Measurements from ENCODE around the gene CDKAL1. TPM values are rescaled to one million over a fixed set of nuclear protein-coding genes. Genes with fewer than 3 reads are reported as not detected.

Gene CDKAL1
- total RNA-seq, 1 experiment from 2014 or later: 13.8 TPM

DNA sequence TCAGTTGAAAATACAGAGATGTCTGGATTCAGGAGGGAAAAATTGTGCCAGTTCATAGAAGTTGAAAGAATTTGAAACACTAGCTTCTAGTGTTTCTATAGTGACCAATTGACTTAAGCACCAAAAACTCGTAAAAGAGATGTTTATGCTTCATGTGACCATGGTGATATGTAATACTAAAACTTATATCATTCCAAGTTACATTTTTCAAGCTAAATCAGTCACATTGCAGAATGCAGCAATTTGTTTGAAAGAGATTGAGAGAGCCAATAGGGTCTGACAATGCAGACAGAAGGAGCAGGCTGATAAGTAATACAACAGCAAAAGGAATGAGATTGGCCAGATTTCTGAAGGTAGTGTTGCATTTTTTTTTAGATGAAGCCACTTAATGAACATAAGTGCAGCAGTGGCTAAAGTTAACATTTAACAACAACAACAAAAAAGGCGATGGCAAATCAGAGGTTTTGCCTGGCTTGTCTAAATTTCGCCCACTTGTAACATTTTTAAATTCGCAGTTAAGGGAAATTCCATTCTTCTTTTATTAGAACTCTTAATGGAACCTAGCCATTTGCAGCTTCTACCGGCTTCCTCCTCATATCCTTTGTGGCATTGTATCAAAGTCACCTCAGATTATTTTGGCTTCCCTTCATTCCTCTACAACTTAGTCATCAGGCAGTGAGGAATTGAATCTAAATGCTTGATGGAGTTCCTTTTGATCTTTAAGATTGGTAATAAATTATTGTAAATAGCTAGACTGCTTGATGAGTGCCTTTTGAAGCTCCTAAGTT is 575.3 kb downstream of the CDKAL1 start:
- Histone ChIP-seq H3K4me3 (ENCODE audit: low read length) (peak overlapping the region; percentile 46), H3K36me3 (ENCODE audit: low read depth, low read length) (no peaks in the 10 kb centered on the region), H3K27me3 (ENCODE audit: low read length) (no peaks in the 10 kb centered on the region), H4K20me1 (ENCODE audit: low read length) (no peaks in the 10 kb centered on the region), H3K4me2 (ENCODE audit: low read length) (peak overlapping the region; percentile 78), H3K9me2 (replicated peaks; ENCODE audit: low read length) (no peaks in the 10 kb centered on the region), H3K79me2 (ENCODE audit: low read length) (no peaks in the 10 kb centered on the region), H3F3A (ENCODE audit: low read length, unreplicated experiment) (peaks cover 14% of the 10 kb centered on the region), H3K27ac (ENCODE audit: low read length) (peak overlapping the region; percentile 96), H2AFZ (ENCODE audit: low read length) (0 out of 2 replicates have a peak overlapping the region, but pooled peaks have one; percentile 6), H3K4me1 (ENCODE audit: insufficient read depth, low read length) (peaks cover 45% of the 10 kb centered on the region), H3K9ac (ENCODE audit: low read length) (peak overlapping the region; percentile 70), H3K9me3 (ENCODE audit: low read length) (no peaks in the 10 kb centered on the region)
- ChIA-PET CTCF (interaction anchor here (0.5 to 0.8 kb wide), 3 partner anchors 87 to 869 kb away, joined by 3 to 6 read pairs (median 3); no protein-coding TSS in a partner anchor), POLR2A (ENCODE audit: unreplicated experiment) (interaction anchor here (0.5 to 1.1 kb wide), 6 partner anchors 22 to 479 kb away, joined by 3 to 8 read pairs (median 3); no protein-coding TSS in a partner anchor)
- no peak for TF ChIP-seq EZH2 (IDR thresholded peaks at IDR 0.05; ENCODE audit: low read length, unreplicated experiment)
- TF ChIP-seq, protein P1, sequence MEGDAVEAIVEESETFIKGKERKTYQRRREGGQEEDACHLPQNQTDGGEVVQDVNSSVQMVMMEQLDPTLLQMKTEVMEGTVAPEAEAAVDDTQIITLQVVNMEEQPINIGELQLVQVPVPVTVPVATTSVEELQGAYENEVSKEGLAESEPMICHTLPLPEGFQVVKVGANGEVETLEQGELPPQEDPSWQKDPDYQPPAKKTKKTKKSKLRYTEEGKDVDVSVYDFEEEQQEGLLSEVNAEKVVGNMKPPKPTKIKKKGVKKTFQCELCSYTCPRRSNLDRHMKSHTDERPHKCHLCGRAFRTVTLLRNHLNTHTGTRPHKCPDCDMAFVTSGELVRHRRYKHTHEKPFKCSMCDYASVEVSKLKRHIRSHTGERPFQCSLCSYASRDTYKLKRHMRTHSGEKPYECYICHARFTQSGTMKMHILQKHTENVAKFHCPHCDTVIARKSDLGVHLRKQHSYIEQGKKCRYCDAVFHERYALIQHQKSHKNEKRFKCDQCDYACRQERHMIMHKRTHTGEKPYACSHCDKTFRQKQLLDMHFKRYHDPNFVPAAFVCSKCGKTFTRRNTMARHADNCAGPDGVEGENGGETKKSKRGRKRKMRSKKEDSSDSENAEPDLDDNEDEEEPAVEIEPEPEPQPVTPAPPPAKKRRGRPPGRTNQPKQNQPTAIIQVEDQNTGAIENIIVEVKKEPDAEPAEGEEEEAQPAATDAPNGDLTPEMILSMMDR (conservative IDR thresholded peaks at IDR 0.05; ENCODE audit: low read depth, low read length): no peak
- TF ChIP-seq EZH2phosphoT487 (IDR thresholded peaks at IDR 0.05; ENCODE audit: borderline replicate concordance, low read length): no peak
- ATAC-seq (peak; percentile 77), DNase-seq (peak; percentile 94)
- no TSS peak for BruUV-seq (replicated peaks)
- intact Hi-C loops (cut with micrococcal nuclease): loop anchor here (1.0 to 10.0 kb wide), 4 partner anchors 55 to 547 kb away; no protein-coding TSS in a partner anchor

DNA sequence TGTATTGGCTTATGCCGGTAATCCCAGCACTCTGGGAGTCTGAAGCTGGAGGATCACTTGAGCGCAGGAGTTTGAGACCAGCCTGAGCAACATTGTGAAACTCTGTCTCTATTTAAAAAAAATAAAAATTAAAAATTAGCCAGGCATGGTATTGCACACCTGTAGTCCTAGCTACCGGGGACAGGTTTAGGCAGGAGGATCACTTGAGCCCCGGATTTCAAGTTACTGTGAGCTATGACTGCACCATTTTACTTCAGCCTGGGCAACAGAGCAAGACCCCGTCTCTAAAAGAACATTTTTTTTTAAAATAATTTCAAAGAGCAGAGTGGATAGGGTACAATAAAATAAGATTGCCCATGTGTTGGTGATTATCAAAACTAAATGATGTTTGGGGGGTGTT is 576.4 kb downstream of the CDKAL1 start:
- Histone ChIP-seq H3K79me2 (ENCODE audit: low read length) (no peaks in the 10 kb centered on the region), H3K27ac (ENCODE audit: low read length) (peak overlapping the region; percentile 96), H3K9me2 (replicated peaks; ENCODE audit: low read length) (no peaks in the 10 kb centered on the region), H3K9ac (ENCODE audit: low read length) (peak overlapping the region; percentile 70), H3K27me3 (ENCODE audit: low read length) (no peaks in the 10 kb centered on the region), H3K9me3 (ENCODE audit: low read length) (no peaks in the 10 kb centered on the region), H3K4me3 (ENCODE audit: low read length) (peak overlapping the region; percentile 3; the same call in 1 of the 2 replicates), H4K20me1 (ENCODE audit: low read length) (no peaks in the 10 kb centered on the region), H3K36me3 (ENCODE audit: low read depth, low read length) (no peaks in the 10 kb centered on the region), H3F3A (ENCODE audit: low read length, unreplicated experiment) (peaks cover 14% of the 10 kb centered on the region), H2AFZ (ENCODE audit: low read length) (no peak overlapping the region), H3K4me1 (ENCODE audit: insufficient read depth, low read length) (peaks cover 46% of the 10 kb centered on the region), H3K4me2 (ENCODE audit: low read length) (peak overlapping the region; percentile 78)
- BruUV-seq (replicated peaks): no TSS peak
- ATAC-seq (no peak), DNase-seq (no peak)
- TF ChIP-seq, protein P1 (conservative IDR thresholded peaks at IDR 0.05; ENCODE audit: low read depth, low read length): no peak
- TF ChIP-seq EZH2 (IDR thresholded peaks at IDR 0.05; ENCODE audit: low read length, unreplicated experiment) (no peak), EZH2phosphoT487 (IDR thresholded peaks at IDR 0.05; ENCODE audit: borderline replicate concordance, low read length) (no peak)
- ChIA-PET POLR2A (ENCODE audit: unreplicated experiment) (interaction anchor here (0.7 kb wide), 1 partner anchor 230 kb away, joined by 4 read pairs; no protein-coding TSS in a partner anchor), CTCF (no interaction called here)
- intact Hi-C loops (cut with micrococcal nuclease): loop anchor here (1.0 to 10.0 kb wide), 3 partner anchors 94 to 478 kb away; no protein-coding TSS in a partner anchor
